HG03521 (cell line): Measurements from ENCODE around the gene DENND1C.
"Not testable (repeated sequence)": the region's sequence is repeated elsewhere in the genome, so short reads cannot be mapped to it uniquely, and the experiment has no call there.

ENCODE experiments used
- ATAC-seq: cut with Tn5 transposase; IDR thresholded peaks from one replicate; pipeline ENCODE4 v1.9.1; 2021; ENCODE audit warnings: mild to moderate bottlenecking, moderate library complexity; ENCODE audit not compliant: unreplicated experiment

Gene DENND1C

GRCh38 chr19:6457958-6458694 lies 23.5 kb downstream of the DENND1C start:
- ATAC-seq, result no peak

- no peak for ATAC-seq
These were observed 25.7 kb downstream of the DENND1C start for GRCh38 chr19:6455924-6456323.

GRCh38 chr19:6453951-6454565 lies 27.5 kb downstream of the DENND1C start:
- ATAC-seq, result no peak

GRCh38 chr19:6452899-6453298 lies 28.7 kb downstream of the DENND1C start:
- ATAC-seq, result no peak

GRCh38 chr19:6452223-6452614 lies 29.4 kb downstream of the DENND1C start:
- ATAC-seq, result no peak

- ATAC-seq, result no peak
These were observed 29.9 kb downstream of the DENND1C start for GRCh38 chr19:6451583-6452222.

GRCh38 chr19:6450166-6450565 lies 31.4 kb downstream of the DENND1C start:
- ATAC-seq, result no peak

- no peak for ATAC-seq
These were observed 33.5 kb downstream of the DENND1C start for GRCh38 chr19:6448045-6448444.

- no peak for ATAC-seq
These were observed 35.1 kb downstream of the DENND1C start for GRCh38 chr19:6446452-6446851.

GRCh38 chr19:6443986-6444385 lies 37.6 kb downstream of the DENND1C start:
- no peak for ATAC-seq

GRCh38 chr19:6442087-6442688 lies 39.4 kb downstream of the DENND1C start:
- no peak for ATAC-seq

GRCh38 chr19:6440905-6441304 lies 40.7 kb downstream of the DENND1C start:
- no peak for ATAC-seq

GRCh38 chr19:6439743-6440142 lies 41.8 kb downstream of the DENND1C start:
- ATAC-seq, result no peak

- no peak for ATAC-seq
These were observed 47.9 kb downstream of the DENND1C start, which contains the start of gene SLC25A41 for GRCh38 chr19:6433663-6434062. TSS of gene SLC25A41 (minus strand) at chr19:6433763. CDS start at chr19:6433693, 70 bp downstream.

- ATAC-seq, result no peak
These were observed 48.4 kb downstream of the DENND1C start for GRCh38 chr19:6433165-6433564.

GRCh38 chr19:6431891-6432290 lies 49.7 kb downstream of the DENND1C start:
- no peak for ATAC-seq

GRCh38 chr19:6429419-6430221 lies 52.0 kb downstream of the DENND1C start:
- no peak for ATAC-seq

- not testable (repeated sequence) for ATAC-seq
These were observed 52.7 kb downstream of the DENND1C start for GRCh38 chr19:6428692-6429418.

- ATAC-seq, result no peak
These were observed 54.5 kb downstream of the DENND1C start for GRCh38 chr19:6427131-6427530.
